PC-3 (cell line): ENCODE results near the gene IP6K3. TPM values are rescaled to one million over a fixed set of nuclear protein-coding genes. Genes with fewer than 3 reads are reported as not detected.

Experiments
- ATAC-seq: fragments of 200-7000 bp; cut with Tn5 transposase; 2 replicates; pipeline ENCODE4 v1.9.1; 2020; ENCODE audit warnings: mild to moderate bottlenecking, moderate library complexity
- BruUV-seq: library from RNA; stranded (reverse); fragments of 400-500 nt; replicated peaks from 2 replicates; lab custom pipeline; 2021; lab: Mats Ljungman, UMichigan
- CTCF ChIA-PET: fragments of 300-600 bp; sonication (Branson Sonifier 250); formaldehyde crosslinking; loops from one replicate; lab custom pipeline; 2022; ENCODE audit warnings: antibody characterized with exemption; lab: Charles Lee
- POLR2A ChIA-PET: fragments of 300-600 bp; sonication (Branson Sonifier 250); formaldehyde crosslinking; loops from one replicate; lab custom pipeline; 2022; ENCODE audit warnings: antibody characterized with exemption; ENCODE audit not compliant: unreplicated experiment; lab: Charles Lee
- DNase-seq: peaks from one replicate; pipeline ENCODE4 v3.0.0-alpha.2; 2015
- H2AFZ ChIP-seq: fragments of 300-600 bp; sonication (generic); 2 replicates; pipeline ENCODE4 v1.6.0; 2016; ENCODE audit warnings: antibody characterized with exemption, low read length
- H3F3A ChIP-seq: fragments of 300-600 bp; sonication (generic); one replicate; pipeline ENCODE4 v1.6.0; 2017; ENCODE audit warnings: antibody characterized with exemption, low read length, control low read depth, mild to moderate bottlenecking; ENCODE audit not compliant: unreplicated experiment
- H3K27ac ChIP-seq: fragments of 300-600 bp; sonication (generic); 2 replicates; pipeline ENCODE4 v1.5.1; 2016; ENCODE audit warnings: mild to moderate bottlenecking, low read length
- H3K27me3 ChIP-seq: fragments of 300-600 bp; sonication (generic); 2 replicates; pipeline ENCODE4 v1.6.1; 2016; ENCODE audit warnings: low read length, mixed read lengths
- H3K36me3 ChIP-seq: fragments of 300-600 bp; sonication (generic); 2 replicates; pipeline ENCODE4 v1.6.1; 2016; ENCODE audit warnings: low read depth, mixed run types, low read length, mixed read lengths
- H3K4me1 ChIP-seq: fragments of 300-600 bp; sonication (generic); 2 replicates; pipeline ENCODE4 v1.5.1; 2016; ENCODE audit warnings: low read length; ENCODE audit not compliant: insufficient read depth
- H3K4me2 ChIP-seq: fragments of 300-600 bp; sonication (generic); 2 replicates; pipeline ENCODE4 v1.6.0; 2016; ENCODE audit warnings: low read length
- H3K4me3 ChIP-seq: fragments of 300-600 bp; sonication (generic); 2 replicates; pipeline ENCODE4 v1.5.1; 2016; ENCODE audit warnings: mild to moderate bottlenecking, low read length, mixed read lengths
- H3K79me2 ChIP-seq: fragments of 300-600 bp; sonication (generic); 2 replicates; pipeline ENCODE4 v1.6.1; 2017; ENCODE audit warnings: low read length, mixed read lengths
- H3K9ac ChIP-seq: fragments of 300-600 bp; sonication (generic); 2 replicates; pipeline ENCODE4 v1.6.0; 2016; ENCODE audit warnings: mild to moderate bottlenecking, low read length
- H3K9me2 ChIP-seq: fragments of 300-600 bp; sonication (generic); replicated peaks from 2 replicates; pipeline ENCODE4 v1.6.1; 2016; ENCODE audit warnings: mixed run types, low read length, mixed read lengths
- H3K9me3 ChIP-seq: fragments of 300-600 bp; sonication (generic); 2 replicates; pipeline ENCODE4 v1.6.1; 2016; ENCODE audit warnings: low read length, mixed read lengths
- H4K20me1 ChIP-seq: fragments of 300-600 bp; sonication (generic); 2 replicates; pipeline ENCODE4 v1.6.1; 2016; ENCODE audit warnings: low read length, mixed read lengths
- EZH2 ChIP-seq: fragments of 300-600 bp; sonication (generic); IDR thresholded peaks from one replicate; pipeline ENCODE4 v1.6.1; 2017; ENCODE audit warnings: antibody characterized with exemption, mild to moderate bottlenecking, low read length; ENCODE audit not compliant: unreplicated experiment
- EZH2phosphoT487 ChIP-seq: fragments of 300-600 bp; sonication (generic); IDR thresholded peaks from 2 replicates; pipeline ENCODE4 v1.6.1; 2018; ENCODE audit warnings: mild to moderate bottlenecking, antibody characterized with exemption, low read length, borderline replicate concordance
- intact Hi-C: fragments of 100-400 bp; cut with micrococcal nuclease; formaldehyde crosslinking; loops from 2 replicates; pipeline ENCODE4 v1.9.0; 2023
- total RNA-seq: library from RNA; depleted of rRNA; stranded (reverse); fragments of >200 nt; gene quantifications from 2 replicates; pipeline ENCODE4 v1.2.3, GENCODE V29; 2014
- TF ChIP-seq, protein P1 (sequence below): fragments of 300-600 bp; sonication (generic); conservative IDR thresholded peaks from 2 replicates; pipeline ENCODE4 v1.5.1; 2017; ENCODE audit warnings: antibody characterized with exemption, low read depth, mild to moderate bottlenecking, low read length

IP6K3 gene
- total RNA-seq, 1 experiment from 2014 or later: not detected

DNA sequence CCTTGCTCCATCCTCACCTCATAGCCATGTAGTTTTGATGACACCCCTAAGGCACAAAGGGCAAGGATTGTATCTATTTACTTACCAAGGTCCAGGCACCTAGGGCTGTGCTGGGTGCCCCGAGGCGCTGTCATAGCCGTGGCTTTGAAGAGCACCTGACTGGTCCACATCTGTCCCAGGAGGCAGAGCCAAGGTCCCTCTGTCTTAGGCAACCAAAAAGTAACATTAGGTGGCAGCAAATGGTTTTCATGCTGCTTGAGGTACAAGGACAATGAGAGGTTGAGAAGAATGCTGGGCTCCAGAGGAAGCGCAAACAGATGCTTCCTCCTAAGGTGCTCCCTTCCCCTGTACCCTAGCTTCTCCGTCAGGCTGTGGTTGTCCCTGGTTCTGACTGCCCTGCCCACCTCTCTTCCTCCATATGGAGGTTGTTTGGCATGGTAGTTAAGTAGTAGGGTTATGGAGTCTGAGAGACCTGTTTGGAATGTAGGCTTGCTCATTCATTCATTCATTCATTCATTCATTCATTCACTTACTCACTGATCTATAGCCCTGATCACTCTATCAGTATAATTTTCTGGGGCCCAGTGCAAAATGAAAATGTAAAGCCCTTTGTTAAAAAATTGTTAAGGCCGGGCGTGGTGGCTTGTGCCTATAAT lies 32.2 kb downstream of the IP6K3 start:
- H2AFZ ChIP-seq: no peak overlapping the region
- no peaks in the 10 kb centered on the region for H3K9me3 ChIP-seq
- intact Hi-C loops: no loop called here
- BruUV-seq: no TSS peak
- no peaks in the 10 kb centered on the region for H3K27me3 ChIP-seq
- no peak overlapping the region for H3K27ac ChIP-seq
- no peaks in the 10 kb centered on the region for H3K9me2 ChIP-seq
- DNase-seq (no peak), ATAC-seq (no peak)
- peaks cover 7% of the 10 kb centered on the region; the same call in 1 of the 2 replicates for H3K36me3 ChIP-seq
- no peak overlapping the region for H3K4me3 ChIP-seq
- H3F3A ChIP-seq: no peaks in the 10 kb centered on the region
- CTCF ChIA-PET: no interaction called here
- POLR2A ChIA-PET: no interaction called here
- TF ChIP-seq, protein P1, sequence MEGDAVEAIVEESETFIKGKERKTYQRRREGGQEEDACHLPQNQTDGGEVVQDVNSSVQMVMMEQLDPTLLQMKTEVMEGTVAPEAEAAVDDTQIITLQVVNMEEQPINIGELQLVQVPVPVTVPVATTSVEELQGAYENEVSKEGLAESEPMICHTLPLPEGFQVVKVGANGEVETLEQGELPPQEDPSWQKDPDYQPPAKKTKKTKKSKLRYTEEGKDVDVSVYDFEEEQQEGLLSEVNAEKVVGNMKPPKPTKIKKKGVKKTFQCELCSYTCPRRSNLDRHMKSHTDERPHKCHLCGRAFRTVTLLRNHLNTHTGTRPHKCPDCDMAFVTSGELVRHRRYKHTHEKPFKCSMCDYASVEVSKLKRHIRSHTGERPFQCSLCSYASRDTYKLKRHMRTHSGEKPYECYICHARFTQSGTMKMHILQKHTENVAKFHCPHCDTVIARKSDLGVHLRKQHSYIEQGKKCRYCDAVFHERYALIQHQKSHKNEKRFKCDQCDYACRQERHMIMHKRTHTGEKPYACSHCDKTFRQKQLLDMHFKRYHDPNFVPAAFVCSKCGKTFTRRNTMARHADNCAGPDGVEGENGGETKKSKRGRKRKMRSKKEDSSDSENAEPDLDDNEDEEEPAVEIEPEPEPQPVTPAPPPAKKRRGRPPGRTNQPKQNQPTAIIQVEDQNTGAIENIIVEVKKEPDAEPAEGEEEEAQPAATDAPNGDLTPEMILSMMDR: no peak
- TF ChIP-seq EZH2 (no peak), EZH2phosphoT487 (no peak)
- H4K20me1 ChIP-seq: no peaks in the 10 kb centered on the region
- no peak overlapping the region for H3K4me2 ChIP-seq
- H3K4me1 ChIP-seq: peaks cover 32% of the 10 kb centered on the region
- peaks cover 18% of the 10 kb centered on the region for H3K79me2 ChIP-seq
- no peak overlapping the region for H3K9ac ChIP-seq

DNA sequence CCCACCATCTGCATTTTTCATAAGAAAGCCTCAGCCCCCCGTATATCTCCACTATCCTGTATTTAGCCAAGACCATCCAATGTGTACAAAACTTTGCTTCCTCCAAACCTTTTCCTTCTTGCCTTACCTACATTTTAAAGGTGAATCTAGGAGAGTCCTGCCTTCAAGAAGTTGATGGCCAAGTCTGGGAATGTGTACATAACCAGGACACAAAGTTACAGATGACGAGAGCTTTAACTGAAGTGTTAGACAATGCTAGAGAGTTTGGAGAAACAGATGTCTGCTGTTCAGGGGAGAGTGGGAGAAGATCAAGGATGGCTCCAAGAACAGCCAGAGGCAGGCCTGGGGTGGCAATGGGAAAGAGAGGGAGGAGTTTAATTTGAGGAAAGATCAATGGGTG lies 32.9 kb downstream of the IP6K3 start:
- Histone ChIP-seq H3K27me3 (no peaks in the 10 kb centered on the region), H3K4me3 (no peak overlapping the region), H4K20me1 (no peaks in the 10 kb centered on the region), H3K4me2 (no peak overlapping the region), H3K36me3 (peaks cover 13% of the 10 kb centered on the region; the same call in 1 of the 2 replicates), H3K9ac (no peak overlapping the region), H2AFZ (no peak overlapping the region), H3K27ac (no peak overlapping the region), H3K9me2 (no peaks in the 10 kb centered on the region), H3K79me2 (peaks cover 25% of the 10 kb centered on the region), H3K4me1 (peaks cover 34% of the 10 kb centered on the region), H3F3A (no peaks in the 10 kb centered on the region), H3K9me3 (no peaks in the 10 kb centered on the region)
- TF ChIP-seq EZH2 (no peak), EZH2phosphoT487 (no peak)
- TF ChIP-seq, protein P1: no peak
- intact Hi-C loops: loop anchor here (2.0 kb wide), 1 partner anchor 31 kb away; no protein-coding TSS in a partner anchor
- no peak for DNase-seq
- ChIA-PET POLR2A (no interaction called here), CTCF (no interaction called here)
- ATAC-seq: no peak
- no TSS peak for BruUV-seq

DNA sequence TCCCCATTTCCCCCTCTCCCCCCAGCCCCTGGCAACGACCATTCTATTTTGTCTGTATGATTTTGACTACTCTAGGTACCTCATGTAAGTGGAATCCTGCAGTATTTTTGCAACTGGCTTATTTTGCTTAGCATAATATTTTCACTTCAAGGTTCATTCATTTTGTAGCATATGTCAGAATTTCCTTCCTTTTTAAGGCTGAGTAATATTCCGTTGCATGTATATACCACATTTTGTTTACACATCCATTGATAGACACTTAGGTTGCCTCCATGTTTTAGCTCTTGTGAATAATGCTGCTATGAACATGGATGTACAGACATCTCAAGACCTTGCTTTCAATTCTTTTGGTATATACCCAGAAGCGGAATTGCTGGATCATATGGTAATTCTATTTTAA lies 33.8 kb downstream of the IP6K3 start:
- no peak overlapping the region for H3K4me2 ChIP-seq
- POLR2A ChIA-PET: no interaction called here
- ATAC-seq: no peak
- no peak overlapping the region for H2AFZ ChIP-seq
- no peak overlapping the region for H3K9ac ChIP-seq
- BruUV-seq: no TSS peak
- H3K9me3 ChIP-seq: no peaks in the 10 kb centered on the region
- peaks cover 34% of the 10 kb centered on the region for H3K4me1 ChIP-seq
- H4K20me1 ChIP-seq: no peaks in the 10 kb centered on the region
- peaks cover 18% of the 10 kb centered on the region; the same call in 1 of the 2 replicates for H3K36me3 ChIP-seq
- H3K79me2 ChIP-seq: peaks cover 34% of the 10 kb centered on the region
- DNase-seq: no peak
- no peaks in the 10 kb centered on the region for H3K27me3 ChIP-seq
- TF ChIP-seq EZH2 (no peak), EZH2phosphoT487 (no peak)
- TF ChIP-seq, protein P1: no peak
- no peak overlapping the region for H3K27ac ChIP-seq
- H3K4me3 ChIP-seq: no peak overlapping the region
- no peaks in the 10 kb centered on the region for H3F3A ChIP-seq
- H3K9me2 ChIP-seq: no peaks in the 10 kb centered on the region
- CTCF ChIA-PET: interaction anchor here (0.6 to 0.7 kb wide), 2 partner anchors 30 to 287 kb away, joined by 3 read pairs; no protein-coding TSS in a partner anchor
- intact Hi-C loops: loop anchor here (2.0 kb wide), 1 partner anchor 32 kb away; no protein-coding TSS in a partner anchor
